ENCODE measurements around the gene ARHGAP11A.
"Not testable (repeated sequence)": the region's sequence is repeated elsewhere in the genome, so short reads cannot be mapped to it uniquely, and the experiment has no call there.

ARHGAP11A gene, protein sequence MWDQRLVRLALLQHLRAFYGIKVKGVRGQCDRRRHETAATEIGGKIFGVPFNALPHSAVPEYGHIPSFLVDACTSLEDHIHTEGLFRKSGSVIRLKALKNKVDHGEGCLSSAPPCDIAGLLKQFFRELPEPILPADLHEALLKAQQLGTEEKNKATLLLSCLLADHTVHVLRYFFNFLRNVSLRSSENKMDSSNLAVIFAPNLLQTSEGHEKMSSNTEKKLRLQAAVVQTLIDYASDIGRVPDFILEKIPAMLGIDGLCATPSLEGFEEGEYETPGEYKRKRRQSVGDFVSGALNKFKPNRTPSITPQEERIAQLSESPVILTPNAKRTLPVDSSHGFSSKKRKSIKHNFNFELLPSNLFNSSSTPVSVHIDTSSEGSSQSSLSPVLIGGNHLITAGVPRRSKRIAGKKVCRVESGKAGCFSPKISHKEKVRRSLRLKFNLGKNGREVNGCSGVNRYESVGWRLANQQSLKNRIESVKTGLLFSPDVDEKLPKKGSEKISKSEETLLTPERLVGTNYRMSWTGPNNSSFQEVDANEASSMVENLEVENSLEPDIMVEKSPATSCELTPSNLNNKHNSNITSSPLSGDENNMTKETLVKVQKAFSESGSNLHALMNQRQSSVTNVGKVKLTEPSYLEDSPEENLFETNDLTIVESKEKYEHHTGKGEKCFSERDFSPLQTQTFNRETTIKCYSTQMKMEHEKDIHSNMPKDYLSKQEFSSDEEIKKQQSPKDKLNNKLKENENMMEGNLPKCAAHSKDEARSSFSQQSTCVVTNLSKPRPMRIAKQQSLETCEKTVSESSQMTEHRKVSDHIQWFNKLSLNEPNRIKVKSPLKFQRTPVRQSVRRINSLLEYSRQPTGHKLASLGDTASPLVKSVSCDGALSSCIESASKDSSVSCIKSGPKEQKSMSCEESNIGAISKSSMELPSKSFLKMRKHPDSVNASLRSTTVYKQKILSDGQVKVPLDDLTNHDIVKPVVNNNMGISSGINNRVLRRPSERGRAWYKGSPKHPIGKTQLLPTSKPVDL

DNA sequence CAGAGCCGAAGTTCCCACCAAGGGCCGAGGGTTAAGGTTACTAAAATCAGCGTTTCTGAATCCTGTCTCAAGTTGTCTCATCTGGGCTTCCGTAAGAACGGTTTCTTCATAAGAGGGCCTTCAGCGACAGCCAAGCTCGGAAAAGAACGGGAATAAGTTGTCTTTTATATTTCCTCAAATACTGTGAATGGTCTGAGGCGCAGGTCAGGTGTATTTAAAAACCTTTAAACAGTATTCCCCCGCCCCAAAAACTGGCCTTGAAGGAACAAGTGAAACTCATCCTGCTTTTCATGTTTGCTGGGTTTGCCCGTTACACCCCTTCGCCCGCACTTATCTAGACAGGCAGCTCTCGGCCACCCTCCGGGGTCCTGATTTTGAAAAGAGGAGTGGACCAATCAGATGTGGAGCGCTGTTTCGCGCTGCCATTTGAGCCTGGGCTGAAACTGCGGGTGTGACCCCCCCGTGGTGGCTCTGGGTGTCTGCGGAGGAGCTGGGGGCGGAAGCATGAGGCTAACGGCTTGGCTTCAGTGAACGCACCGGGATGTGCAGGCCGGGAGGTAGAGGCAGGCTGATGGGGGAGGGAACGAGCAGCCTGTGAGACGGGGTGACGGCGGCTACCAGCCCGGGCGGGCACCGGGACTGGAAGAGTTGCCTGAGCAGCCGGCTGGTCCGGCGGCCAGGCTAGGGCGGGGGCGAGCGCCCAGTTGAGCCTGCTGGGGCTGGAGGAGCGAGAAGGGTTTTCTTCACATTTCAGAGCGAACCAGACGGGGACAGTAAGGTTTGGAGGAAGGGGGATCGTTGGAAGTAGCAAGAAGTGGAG is at the start of gene ARHGAP11A:
TSS of gene ARHGAP11A (plus strand) at position 454 of the 820 bp plus-strand sequence. CDS start 708 bp downstream, outside the sequence.
- H3K4me3 ChIP-seq (ENCODE audit: low read depth, low read length) = peak within 1 kb of the TSS; percentile 71

DNA sequence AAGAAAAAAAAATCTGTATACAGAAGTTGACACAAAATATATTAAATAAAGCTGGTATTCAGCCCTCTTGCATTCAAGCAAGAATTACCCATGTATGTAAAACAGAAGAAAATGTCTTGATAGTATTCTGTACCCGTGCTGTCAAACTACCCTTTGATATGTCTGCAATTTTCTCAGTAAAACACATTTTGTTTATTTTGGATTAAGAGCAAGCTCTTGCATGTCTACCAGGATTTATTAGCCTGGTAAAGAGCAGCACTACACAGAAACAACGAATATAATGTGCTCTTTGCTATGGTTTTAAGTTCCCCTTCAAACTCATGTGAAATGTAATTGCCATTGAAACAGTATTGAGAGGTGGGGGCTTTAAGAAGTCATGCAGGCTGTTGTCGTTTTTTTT is 46.3 kb upstream of the ARHGAP11A start:
- H3K4me3 ChIP-seq (ENCODE audit: low read depth, low read length) = not testable (repeated sequence)

GRCh38 chr15:32578482-32578881 is 36.8 kb upstream of the ARHGAP11A start:
- H3K4me3 ChIP-seq (ENCODE audit: low read depth, low read length) = not testable (repeated sequence)

DNA sequence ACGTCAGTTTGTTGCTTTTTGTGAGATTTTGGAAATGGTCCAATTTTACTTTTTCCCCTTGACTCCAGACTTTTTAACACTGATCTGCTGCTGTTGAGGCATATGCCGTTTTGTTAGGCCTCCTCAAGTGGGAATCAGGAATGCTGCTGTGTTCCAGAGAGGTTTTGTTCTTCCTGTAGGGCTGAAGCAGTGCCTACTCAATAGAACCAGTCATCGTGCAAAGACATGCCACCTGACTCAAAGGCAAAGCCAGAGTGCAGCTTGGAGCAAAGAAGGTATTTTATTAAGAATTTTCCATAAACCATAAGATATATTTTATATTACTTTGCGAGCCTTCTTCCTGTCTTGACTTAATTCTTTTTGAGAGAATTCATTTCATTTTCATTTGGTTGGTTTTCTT is 29.5 kb upstream of the ARHGAP11A start:
- not testable (repeated sequence) for H3K4me3 ChIP-seq (ENCODE audit: low read depth, low read length)

DNA sequence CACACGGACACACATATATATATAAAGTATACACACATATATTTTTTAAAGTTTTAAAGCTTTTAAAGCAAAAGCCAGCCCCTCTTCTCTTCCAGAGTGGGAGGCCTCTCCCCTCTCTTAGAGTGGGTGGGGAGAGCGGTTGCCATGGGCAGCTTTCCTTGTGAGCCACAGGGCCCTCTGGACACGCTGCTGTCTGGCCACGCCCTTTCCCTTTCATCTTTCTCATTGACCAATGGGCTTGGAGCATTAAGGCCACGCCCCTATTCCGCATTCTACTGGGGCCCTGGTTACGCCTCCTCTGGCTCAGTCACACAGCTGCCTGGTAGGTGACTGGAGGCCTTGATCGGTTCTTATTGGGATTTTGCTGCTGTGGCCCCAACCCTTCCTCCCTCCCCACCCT is 22.2 kb upstream of the ARHGAP11A start, which contains the start of gene GOLGA8N:
TSS of gene GOLGA8N (plus strand) at position 306 of the 400 bp plus-strand sequence.
- H3K4me3 ChIP-seq (ENCODE audit: low read depth, low read length) = not testable (repeated sequence)

DNA sequence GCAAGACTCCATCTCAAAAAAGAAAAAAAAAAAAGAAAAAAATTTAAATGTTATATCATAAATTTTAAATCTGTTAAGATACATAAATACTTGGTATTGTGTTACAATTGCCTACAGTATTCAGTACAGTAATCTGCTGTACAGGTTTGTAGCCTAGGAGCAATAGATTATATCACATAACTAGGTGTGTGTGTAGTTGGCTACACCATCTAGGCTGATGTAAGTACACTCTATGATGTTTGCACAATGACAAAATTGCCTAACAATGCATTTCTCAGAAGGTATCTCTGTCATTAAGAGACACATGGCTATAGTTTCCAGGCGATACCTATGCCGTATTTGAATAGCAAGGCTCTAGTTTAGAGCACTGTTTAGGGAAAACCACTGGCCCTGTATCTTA is 5.8 kb upstream of the ARHGAP11A start:
- not testable (repeated sequence) for H3K4me3 ChIP-seq (ENCODE audit: low read depth, low read length)

GRCh38 chr15:32610719-32611118 is 4.6 kb upstream of the ARHGAP11A start:
- not testable (repeated sequence) for H3K4me3 ChIP-seq (ENCODE audit: low read depth, low read length)

- peak overlapping the region; percentile 71 for H3K4me3 ChIP-seq (ENCODE audit: low read depth, low read length)
These were observed 623 bp upstream of the ARHGAP11A start for GRCh38 chr15:32614712-32615050.

DNA sequence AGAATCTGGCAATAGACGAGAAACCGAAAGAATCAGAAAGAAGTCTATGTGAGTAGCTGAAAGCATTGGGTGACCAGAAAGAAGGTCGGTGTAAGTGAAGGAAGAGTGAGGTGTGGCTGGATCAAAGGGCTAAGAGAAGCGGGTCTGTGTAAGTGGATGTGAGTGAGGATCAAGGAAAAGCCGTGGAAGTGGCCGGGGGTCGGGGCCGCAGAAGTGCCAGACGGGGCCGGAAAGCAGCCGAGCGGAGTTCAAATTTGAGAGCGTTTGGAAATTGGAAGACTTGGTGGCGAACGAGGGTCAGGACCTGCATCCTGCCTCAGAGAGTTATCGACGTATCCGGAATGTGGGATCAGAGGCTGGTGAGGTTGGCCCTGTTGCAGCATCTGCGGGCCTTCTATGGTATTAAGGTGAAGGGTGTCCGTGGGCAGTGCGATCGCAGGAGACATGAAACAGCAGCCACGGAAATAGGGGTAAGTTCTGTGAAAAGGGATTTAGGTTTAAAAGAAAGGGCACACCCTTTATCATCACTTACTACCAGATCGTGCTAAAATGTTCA is 645 bp downstream of the ARHGAP11A start:
- H3K4me3 ChIP-seq (ENCODE audit: low read depth, low read length) = peak overlapping the region; percentile 71

- no peak overlapping the region for H3K4me3 ChIP-seq (ENCODE audit: low read depth, low read length)
These were observed 21.1 kb downstream of the ARHGAP11A start for GRCh38 chr15:32636410-32636809.

- no peak overlapping the region for H3K4me3 ChIP-seq (ENCODE audit: low read depth, low read length)
These were observed 21.7 kb downstream of the ARHGAP11A start for GRCh38 chr15:32636908-32637567.

DNA sequence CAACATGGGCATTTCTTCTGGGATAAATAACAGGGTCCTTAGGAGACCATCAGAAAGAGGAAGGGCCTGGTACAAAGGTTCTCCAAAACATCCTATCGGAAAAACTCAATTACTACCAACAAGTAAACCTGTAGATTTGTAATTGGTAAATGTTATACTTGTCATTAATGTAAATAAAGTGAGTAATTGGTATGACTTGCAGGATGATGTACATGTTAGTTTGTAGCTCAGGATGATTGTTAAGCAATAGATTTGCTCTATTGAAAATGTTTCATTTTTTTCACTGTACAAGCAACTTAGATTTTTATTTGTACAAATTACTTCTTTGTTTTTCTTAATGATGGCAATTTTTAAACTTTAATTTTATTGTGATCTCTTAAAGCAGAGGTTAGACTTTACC is 22.4 kb downstream of the ARHGAP11A start:
- no peak overlapping the region for H3K4me3 ChIP-seq (ENCODE audit: low read depth, low read length)

DNA sequence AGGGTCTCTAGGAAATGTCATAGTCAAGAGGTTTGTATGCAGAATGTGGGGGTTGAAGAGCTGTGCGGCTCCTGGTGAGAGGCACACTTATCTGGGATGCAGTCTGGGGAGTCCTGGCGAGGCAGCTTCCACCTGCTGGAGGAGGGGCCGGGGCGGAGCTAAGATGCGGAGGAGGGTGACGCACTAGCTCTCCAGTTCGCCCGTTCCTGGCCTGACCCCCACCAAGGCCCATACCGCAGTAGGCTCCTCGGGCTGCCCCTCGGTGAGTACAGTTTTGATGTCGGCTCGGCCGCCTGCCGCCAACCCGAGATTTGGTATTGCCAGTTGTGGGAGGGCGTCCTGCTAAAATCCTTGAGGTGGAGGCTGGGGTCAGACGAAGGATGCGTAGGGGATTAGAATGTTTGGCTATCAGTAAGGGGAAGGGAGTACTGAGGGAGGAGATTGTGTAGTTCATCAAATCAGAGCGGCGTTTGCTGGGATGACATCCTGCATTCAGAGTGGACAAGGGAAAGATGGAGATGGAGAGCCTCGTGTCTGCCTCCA is 26.3 kb downstream of the ARHGAP11A start, which contains the start of gene SCG5:
TSS of gene SCG5 (plus strand) at position 194 of the 543 bp plus-strand sequence. CDS start 1,883 bp downstream, outside the sequence.
- peak within 1 kb of the TSS; percentile 17 for H3K4me3 ChIP-seq (ENCODE audit: low read depth, low read length)

- H3K4me3 ChIP-seq (ENCODE audit: low read depth, low read length) = no peak overlapping the region
These were observed 27.5 kb downstream of the ARHGAP11A start for GRCh38 chr15:32642667-32643435.

GRCh38 chr15:32643907-32644445 is 28.7 kb downstream of the ARHGAP11A start:
- no peak overlapping the region for H3K4me3 ChIP-seq (ENCODE audit: low read depth, low read length)

DNA sequence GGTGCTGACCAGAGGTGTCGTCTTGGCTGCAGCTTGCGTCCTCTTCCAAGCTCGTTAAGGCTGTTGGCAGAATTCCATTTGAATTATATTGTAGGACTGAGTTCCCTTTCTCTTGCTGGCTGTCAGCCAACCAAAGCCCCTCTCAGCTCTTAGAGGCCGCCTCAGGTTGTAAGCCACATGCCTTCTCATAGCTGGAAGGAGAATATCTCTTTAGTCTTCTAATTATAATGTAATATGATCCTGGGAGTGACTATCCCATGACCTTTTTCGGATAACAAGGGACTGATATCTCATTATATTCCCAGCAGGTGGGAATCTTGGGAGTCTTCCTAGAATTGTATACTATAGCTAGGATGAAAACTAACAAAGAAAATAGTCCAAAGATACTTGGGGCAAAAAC is 31.0 kb downstream of the ARHGAP11A start:
- no peak overlapping the region for H3K4me3 ChIP-seq (ENCODE audit: low read depth, low read length)

DNA sequence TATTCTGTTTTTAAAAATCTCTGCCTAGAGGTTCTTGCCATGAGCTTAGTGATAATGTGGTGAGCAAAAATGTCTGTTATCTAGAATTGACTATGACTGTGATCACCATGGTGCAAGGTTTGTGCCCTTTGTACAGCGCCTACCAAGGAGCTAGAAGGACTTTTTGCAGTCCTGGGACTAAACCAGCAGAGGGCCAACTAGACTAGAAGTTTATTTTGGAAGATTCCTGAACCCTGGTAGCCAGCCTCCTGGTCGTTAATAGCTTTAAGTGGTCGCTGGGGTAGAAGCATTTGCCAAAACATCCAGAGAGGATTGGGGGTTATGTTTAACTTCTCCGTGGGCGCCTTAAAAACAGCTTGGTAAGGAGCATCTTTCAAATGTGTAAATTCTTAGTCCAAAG is 34.0 kb downstream of the ARHGAP11A start:
- no peak overlapping the region for H3K4me3 ChIP-seq (ENCODE audit: low read depth, low read length)

DNA sequence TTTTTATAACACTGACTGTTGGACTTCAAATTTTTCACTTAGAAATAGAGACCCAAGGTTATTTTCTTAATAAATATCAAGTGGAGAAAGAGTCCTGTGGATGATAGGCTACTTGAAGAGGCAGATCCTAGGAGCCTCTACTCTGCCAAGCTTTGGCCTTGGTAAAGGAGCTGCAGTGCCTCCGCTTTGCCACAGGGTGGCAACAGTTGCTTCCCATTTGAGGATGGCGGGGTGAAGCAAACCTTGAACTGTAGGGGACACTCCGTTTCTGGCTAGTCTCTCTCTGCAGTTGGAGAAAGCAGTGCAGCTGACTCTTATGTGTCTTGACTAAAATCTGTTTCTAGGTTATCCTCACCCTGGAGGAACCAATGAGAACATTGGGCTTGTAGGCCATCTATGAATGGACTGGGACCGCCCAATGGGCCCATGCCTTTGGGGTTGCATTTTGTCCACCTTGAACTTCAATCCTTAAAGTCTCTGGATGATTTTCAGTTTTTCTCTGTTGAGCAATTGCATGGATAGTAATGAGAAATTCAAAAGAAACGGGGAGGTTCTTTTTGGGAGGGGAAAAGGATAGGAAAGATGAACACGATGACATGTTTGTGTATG is 36.0 kb downstream of the ARHGAP11A start:
- no peak overlapping the region for H3K4me3 ChIP-seq (ENCODE audit: low read depth, low read length)
